GM21390 (cell line): ENCODE results near the gene NPY4R.
"Not testable (repeated sequence)": the region's sequence is repeated elsewhere in the genome, so short reads cannot be mapped to it uniquely, and the experiment has no call there.

ENCODE experiments used
- ATAC-seq: cut with Tn5 transposase; IDR thresholded peaks from one replicate; pipeline ENCODE4 v1.9.1; 2021; ENCODE audit not compliant: unreplicated experiment

The NPY4R gene

DNA sequence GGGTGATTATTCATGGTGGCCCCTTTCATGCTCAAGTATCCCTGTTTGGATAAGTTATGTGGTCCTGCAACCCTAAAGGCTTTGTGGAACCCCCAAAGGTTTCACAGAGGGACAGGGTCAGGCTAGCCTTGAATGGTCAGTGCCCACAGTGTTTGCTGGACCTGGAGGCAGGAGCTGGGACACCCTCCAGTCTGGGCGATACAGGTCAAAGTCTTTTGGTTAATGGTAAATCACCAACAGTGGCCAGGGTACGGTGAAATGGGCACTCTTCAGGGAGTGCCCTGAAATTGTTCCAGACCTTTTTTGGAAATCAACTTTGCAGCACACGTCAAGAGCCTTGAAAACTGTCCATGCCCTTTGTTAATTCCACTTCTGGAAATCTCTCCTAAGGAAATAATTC is 8.7 kb downstream of the NPY4R start:
- ATAC-seq = not testable (repeated sequence)

DNA sequence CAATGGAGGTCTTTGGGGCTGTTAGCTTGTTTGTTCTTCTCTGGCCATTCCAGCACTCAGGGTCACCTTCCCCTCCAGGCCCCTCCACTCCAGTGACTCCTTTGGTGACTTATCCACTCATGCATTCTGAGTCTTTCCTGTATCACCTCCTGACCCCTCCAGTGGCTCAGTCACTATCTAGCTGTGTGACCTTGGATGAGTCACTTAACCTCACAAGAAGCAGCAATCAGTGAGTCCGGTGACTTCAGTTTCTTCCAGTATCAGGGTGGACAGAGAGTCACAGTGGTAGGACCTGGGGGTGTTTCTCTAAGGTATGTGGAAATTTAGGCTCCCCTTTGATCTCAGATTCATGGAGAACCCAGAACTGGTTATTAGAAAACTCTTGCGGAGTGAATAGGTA is 9.8 kb downstream of the NPY4R start:
- ATAC-seq = not testable (repeated sequence)

DNA sequence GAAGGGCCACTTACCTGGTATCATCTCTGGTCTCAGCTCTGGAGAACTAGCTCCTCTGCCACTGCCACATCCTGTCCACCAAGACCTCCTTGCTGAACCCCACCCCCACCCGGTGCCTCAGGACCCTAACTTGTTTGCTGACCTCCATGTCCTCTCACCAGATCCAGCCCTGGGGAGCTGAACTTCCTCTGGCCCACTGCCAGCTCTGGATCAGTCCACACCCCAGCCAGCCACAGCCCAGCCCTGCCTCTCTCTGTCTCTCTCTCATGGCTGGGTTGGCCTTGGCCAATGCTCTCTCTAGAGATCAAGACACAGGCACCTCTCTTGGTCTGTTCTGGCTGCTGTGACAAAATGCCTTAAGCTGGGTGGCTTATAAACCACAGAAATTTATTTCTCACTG is 14.4 kb downstream of the NPY4R start:
- ATAC-seq = not testable (repeated sequence)

DNA sequence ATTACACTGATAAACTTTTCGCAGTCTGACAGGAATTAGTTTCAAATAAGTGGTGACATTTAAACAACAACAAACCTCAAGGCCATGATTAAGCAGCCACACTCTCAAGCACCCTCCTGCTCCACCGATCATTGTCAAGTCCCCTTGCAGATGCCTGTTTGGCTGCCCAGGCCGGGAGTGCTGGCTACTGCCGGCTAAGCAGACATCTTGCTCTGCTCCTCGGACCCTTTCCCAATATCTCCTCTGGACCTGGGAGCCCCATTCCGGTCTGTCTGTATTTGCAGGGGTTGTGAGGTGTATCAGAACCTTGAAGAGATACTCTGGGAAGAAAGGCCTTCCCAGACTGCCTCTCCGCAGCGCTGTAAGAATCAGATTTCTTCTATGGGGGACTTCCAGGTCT is 14.9 kb downstream of the NPY4R start:
- not testable (repeated sequence) for ATAC-seq

DNA sequence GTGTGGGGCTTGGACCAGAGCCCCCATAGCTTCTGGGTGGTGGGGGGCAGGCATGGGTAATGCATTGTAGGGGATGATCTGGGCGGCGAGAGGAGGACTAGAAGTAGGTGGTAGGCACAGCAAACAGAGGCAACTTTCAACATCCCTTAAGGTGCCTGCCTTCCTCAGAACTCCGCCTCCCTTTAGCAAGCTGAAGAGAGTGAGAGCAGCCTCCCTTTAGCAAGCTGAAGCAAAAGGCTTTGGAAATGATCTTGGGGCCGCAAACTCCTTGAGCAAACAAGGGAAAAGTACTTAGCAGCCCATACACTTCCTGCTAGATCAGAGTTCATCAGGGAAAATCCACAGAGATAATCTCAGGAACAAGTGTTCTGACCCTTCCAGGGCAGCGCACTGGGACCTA is 18.3 kb downstream of the NPY4R start:
- ATAC-seq = not testable (repeated sequence)

DNA sequence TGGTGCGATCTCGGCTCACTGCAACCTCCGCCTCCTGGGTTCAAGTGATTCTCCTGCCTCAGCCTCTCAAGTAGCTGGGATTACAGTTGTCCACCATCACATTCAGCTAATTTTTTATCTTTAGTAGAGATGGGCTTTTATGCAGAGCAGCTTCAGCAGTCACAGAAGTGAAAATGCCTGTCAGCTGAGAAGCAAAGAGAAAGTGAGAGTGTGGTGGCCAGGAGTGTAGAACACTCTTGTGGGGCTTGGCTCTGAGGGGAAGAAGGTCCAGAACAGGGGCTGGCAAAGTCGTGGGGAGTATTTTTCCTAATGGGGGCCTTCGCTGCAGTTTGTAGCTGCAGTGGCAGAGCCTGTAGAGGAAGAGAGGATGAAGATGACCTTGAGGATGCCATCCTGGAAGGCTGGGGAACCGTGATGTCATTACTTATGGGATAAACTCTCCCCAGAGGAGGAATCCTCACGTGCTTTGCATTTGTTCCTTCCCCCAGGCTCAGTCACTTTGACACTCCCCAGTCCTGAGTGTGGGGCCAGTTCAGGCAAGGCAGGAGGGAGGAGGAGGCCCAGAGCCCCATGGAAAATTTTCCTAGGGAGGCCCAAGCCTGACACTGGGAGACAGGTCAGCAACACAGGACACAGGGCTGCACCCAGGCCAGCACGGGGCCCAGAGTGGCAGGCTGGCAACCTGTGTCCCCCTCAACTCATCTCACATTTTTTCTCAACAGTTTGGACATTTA is 20.2 kb downstream of the NPY4R start:
- not testable (repeated sequence) for ATAC-seq

DNA sequence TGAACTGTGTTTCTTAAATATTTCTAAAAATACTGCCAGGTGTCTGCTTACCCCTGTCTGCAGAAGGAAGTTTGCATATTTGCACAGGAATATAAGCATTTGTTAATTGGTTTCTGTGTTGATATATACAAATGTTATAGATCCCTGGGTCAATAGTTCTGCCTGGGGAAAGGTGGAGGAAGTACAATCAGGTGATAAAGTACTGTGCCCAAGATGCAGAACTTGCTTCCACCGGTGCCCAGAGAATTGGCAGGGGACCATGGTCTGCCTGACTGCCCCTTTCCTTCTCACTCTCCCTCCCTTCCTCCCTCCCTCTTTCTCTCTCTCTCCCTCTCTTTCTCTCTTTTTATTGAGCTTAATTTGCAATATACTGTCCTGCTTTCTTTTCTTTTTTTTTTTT is 22.3 kb downstream of the NPY4R start:
- ATAC-seq = not testable (repeated sequence)

DNA sequence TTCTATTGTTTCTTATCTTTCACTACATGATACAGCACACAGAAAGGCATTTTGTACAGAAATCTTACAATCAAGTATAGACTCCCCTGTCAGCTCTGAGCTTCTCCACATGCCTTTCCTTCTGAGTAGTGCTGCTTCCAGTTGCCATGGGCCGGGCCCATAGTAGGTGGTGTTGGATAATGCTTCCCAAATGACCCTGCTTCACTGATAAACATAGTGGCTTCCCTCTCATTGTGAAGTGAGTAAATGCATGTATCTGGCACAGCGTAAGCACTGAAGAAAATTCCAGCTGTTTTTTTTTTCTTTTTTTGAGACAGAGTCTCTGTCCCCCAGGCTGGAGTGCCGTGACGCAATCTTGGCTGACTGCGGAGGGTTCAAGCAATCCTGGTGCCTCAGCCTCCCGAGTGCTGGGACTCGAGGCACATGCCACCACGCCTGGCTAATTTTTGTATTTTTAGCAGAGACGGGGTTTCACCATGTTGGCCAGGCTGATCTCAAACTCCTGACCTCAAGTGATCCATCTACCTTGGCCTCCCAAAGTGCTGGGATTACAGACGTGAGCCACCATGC is 23.0 kb downstream of the NPY4R start:
- not testable (repeated sequence) for ATAC-seq

DNA sequence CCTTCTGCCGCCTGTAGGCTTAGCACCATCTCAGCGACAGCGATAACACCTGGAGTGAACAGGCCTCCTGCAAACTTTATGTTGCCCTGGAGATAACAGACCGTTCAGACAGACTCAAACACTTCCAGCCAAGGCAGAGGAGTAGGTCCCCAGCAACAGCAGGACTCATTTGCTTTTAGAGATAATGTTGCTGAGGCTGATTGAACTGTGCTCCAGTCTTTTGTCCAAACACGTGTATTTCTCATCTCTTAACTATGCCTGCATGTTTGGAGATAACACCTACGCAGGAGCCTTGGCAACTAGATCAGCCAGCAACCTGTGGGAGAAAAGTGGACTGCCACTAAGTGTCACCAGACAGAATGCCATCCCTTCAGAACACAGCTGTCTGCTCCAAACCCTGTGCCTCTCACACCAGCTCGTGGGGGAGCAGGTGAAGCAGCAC is 23.9 kb downstream of the NPY4R start:
- ATAC-seq = not testable (repeated sequence)

DNA sequence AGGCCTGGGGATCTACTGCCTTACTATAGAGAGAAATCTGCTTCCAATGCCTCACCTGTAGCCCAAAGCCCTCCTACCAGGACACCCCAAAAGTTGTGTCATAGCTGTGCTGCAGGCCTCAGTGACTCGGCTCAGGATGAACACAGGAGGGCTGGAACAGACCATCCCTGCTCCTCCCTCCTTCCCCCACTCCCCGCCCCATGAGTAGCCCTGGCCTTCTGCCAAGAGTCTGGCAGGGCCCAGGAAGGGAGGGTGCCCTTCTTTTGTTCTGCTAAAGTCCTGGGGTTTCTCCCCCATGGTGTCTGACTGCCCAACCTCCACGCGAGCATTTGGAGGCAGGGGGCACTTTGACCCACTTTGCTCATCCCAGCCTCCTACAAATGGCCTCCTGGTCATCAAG is 24.8 kb downstream of the NPY4R start:
- ATAC-seq = not testable (repeated sequence)

DNA sequence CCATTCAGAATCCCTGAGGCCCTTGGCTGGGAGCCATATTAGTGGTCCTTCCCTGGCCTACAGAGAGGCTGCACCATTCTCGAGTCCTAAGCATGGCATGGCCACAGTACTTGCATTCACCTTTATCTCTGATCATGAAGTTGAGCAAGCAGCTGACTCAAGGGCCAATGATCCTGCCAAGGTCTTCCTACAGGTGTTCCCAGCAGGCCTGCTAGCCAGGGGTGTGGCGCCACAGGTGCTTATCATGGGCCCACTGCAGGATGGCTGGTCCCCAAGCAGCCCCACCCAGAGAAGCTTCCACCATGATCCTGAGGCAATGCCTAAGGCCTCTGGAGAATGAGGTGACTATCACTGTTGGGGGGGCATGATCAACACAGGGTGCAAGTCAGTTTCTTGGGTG is 42.2 kb downstream of the NPY4R start:
- ATAC-seq = not testable (repeated sequence)

DNA sequence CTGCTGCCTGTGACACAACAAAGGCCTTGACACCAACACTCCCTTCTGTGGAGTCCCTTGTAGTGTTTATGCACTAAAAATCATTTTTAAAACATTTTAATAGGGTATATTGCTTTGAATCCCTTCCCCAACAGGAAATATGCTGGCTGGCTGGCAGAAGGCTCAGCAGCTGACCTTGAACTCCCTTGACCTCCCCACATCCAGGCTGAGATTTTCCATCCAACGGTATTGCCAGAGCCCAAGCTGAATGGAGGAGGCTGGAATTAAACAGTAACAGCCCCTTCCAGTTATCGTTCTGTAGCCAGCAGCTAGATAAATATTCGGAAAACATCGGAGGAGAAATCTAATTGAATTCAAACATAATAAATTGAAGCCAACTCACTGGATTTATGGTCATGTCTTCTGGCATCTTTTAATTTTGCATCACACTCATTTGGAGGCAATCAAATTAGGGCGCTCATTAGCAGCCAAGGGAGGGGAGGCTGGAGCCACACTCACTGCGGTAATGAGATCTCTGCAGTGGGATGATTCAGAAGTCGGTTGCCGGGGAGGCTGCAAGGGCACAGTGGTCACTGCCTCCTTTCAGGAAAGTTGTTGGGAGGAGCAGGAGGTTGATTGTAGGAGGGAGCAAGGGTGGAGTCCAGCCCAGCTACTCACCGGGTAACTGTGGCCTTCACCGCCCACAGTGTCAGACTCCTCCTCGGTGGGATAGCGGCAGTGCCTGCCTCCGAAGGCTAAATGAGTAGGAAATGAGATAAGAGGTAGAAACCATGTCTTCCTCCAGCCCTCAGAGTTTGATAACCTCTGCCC is 46.0 kb downstream of the NPY4R start:
- ATAC-seq = not testable (repeated sequence)

DNA sequence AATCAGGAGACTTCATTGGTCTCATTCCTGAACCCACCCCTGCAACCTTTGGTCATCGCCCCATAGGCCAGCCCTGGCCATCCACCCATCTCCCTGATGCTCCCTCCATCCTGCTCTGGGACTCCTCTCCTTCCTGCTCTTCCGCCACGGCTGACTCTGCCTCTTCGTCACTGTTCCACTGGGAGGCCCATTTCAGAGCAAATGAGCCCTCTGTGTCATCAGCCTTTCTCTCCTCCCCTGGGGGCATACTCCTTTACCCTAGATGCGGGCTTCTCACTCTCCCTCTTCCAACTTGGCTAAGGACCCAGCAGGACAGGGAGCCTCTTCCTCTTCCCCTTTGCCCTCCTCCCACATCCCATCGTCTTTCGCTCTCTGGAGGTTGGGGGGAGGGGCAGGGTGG is 47.5 kb downstream of the NPY4R start:
- ATAC-seq = not testable (repeated sequence)

DNA sequence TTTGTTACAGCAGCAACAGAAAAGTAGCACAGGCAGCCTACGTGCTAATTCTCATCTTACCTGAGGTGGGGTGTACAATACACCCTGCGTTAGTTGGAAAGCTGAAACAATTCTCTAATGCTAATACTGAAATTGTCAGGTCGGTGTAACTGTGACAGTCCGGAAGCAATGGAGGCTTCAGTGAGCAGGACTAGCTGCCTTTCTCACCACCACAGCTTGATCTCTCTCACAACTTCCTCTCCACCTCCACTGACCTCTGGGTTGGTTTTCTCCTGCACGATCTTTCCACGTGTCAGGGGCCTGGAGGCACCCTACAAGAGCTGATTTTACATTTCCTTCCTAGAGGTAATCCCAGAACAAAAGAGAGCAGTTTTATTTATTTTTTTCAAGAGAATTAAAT is 50.5 kb downstream of the NPY4R start:
- ATAC-seq = not testable (repeated sequence)

DNA sequence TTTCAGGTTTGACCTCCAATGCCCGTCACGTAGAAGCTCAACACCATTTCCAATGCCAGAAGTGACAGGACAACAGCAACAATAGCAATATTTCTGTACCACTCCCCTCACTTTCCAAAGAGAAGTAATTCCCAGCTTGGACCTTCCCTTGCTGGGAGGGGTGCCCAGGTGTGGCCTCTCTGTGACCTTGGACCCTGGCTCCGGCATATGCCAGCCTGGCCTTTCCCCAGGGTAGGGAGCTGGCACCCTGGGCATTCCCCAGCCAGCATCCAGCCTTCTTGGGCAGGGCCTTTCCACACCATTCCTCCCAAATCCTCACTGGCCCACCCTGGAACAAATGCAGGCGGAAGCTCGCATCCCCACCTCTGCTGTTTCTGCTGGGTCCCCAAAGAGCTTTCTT is 53.1 kb downstream of the NPY4R start:
- ATAC-seq = not testable (repeated sequence)

DNA sequence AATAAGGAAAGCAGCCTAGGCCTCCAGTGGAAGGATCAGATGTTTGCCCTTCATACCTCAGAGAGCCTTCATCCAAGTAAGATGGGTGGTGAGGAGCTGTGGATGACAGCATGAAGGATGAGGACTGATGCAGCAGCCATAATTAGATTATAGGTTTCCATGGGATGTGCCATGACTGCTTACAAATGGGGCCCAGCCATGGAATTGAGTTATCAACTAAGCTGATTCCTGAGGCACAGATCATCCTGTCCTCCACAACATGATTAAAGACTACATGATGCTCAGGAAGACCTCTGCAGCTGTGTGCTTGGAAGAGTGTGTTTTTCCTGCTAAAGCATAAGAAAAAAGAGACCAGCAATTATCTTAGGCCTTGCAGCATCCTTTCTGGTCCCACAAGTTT is 54.6 kb downstream of the NPY4R start:
- not testable (repeated sequence) for ATAC-seq
